BLaER1 (cell line): ENCODE results near the gene STEAP1.

ENCODE experiments used
- H3K27ac ChIP-seq: shearing (Covaris generic); formaldehyde crosslinking; 2 replicates; pipeline ENCODE4 v1.8.1; 2022
- H3K27me3 ChIP-seq: shearing (Covaris generic); formaldehyde crosslinking; 2 replicates; pipeline ENCODE4 v1.8.1; 2022
- H3K36me3 ChIP-seq: shearing (Covaris generic); formaldehyde crosslinking; 2 replicates; pipeline ENCODE4 v1.8.1; 2022
- H3K4me1 ChIP-seq: shearing (Covaris generic); formaldehyde crosslinking; 2 replicates; pipeline ENCODE4 v1.8.1; 2022
- H3K4me2 ChIP-seq: shearing (Covaris generic); formaldehyde crosslinking; 2 replicates; pipeline ENCODE4 v1.8.1; 2022
- H3K4me3 ChIP-seq: shearing (Covaris generic); formaldehyde crosslinking; 2 replicates; pipeline ENCODE4 v1.8.1; 2022
- H3K9ac ChIP-seq: shearing (Covaris generic); formaldehyde crosslinking; 2 replicates; pipeline ENCODE4 v1.8.1; 2022
- H3K9me3 ChIP-seq: shearing (Covaris generic); formaldehyde crosslinking; 2 replicates; pipeline ENCODE4 v1.8.1; 2022
- H4K20me1 ChIP-seq: shearing (Covaris generic); formaldehyde crosslinking; 2 replicates; pipeline ENCODE4 v1.8.1; 2022
- Cebpa-rat ChIP-seq: shearing (Covaris generic); IDR thresholded peaks from 2 replicates; pipeline ENCODE4 v1.8.1; 2022

The STEAP1 gene

GRCh38 chr7:90211391-90212148, 57.3 kb downstream of the STEAP1 start, which contains the start of gene STEAP2:
STEAP2 (plus strand) TSS chr7:90211740; CDS start chr7:90225083, 13,343 bp downstream.
- H3K9ac ChIP-seq, result no peak within 1 kb of the TSS

GRCh38 chr7:90212149-90212495, 57.9 kb downstream of the STEAP1 start:
- Histone ChIP-seq H3K4me1 (no peaks in the 10 kb centered on the region), H3K9me3 (peaks cover 17% of the 10 kb centered on the region), H3K27ac (no peak overlapping the region), H3K9ac (no peak overlapping the region), H3K36me3 (no peaks in the 10 kb centered on the region), H3K27me3 (no peaks in the 10 kb centered on the region), H4K20me1 (no peaks in the 10 kb centered on the region), H3K4me2 (no peak overlapping the region), H3K4me3 (no peak overlapping the region)
- no peak for TF ChIP-seq Cebpa-rat

More at GRCh38 chr7:90211391-90212148, 57.3 kb downstream of the STEAP1 start, which contains the start of gene STEAP2:
- H4K20me1 ChIP-seq, result no peaks in the 10 kb centered on the region
- no peak within 1 kb of the TSS for H3K4me3 ChIP-seq
- TF ChIP-seq Cebpa-rat, result no peak
- no peak within 1 kb of the TSS for H3K27ac ChIP-seq
- peaks cover 17% of the 10 kb centered on the region for H3K9me3 ChIP-seq
- H3K36me3 ChIP-seq, result no peaks in the 10 kb centered on the region
- H3K27me3 ChIP-seq, result no peaks in the 10 kb centered on the region
- no peaks in the 10 kb centered on the region for H3K4me1 ChIP-seq
- H3K4me2 ChIP-seq, result no peak within 1 kb of the TSS

- Histone ChIP-seq H3K4me3 (no peak overlapping the region), H3K9ac (no peak overlapping the region), H3K9me3 (peaks cover 17% of the 10 kb centered on the region), H3K27me3 (no peaks in the 10 kb centered on the region), H3K4me1 (no peaks in the 10 kb centered on the region), H3K36me3 (no peaks in the 10 kb centered on the region), H4K20me1 (no peaks in the 10 kb centered on the region), H3K27ac (no peak overlapping the region), H3K4me2 (no peak overlapping the region)
- TF ChIP-seq Cebpa-rat, result no peak
These were observed 59.3 kb downstream of the STEAP1 start for GRCh38 chr7:90213521-90213920.
